Neuron (in vitro differentiated cells): ENCODE results near the gene ASGR1.

Experiments
- H2AFZ ChIP-seq: one replicate; pipeline ENCODE4 v1.6.1; 2013; ENCODE audit warnings: low read depth, mild to moderate bottlenecking, inconsistent platforms, low read length, moderate library complexity
- H3K27me3 ChIP-seq: one replicate; pipeline ENCODE4 v1.6.1; 2013; ENCODE audit warnings: low read length; ENCODE audit not compliant: insufficient read depth
- H3K36me3 ChIP-seq: one replicate; pipeline ENCODE4 v1.6.1; 2013; ENCODE audit warnings: low read length; ENCODE audit not compliant: insufficient read depth
- H3K4me1 ChIP-seq: one replicate; pipeline ENCODE4 v1.6.1; 2013; ENCODE audit warnings: low read length; ENCODE audit not compliant: insufficient read depth
- H3K4me3 ChIP-seq: 2 replicates; pipeline ENCODE4 v1.5.1; 2013; ENCODE audit warnings: mild to moderate bottlenecking, low read length, moderate library complexity
- H3K9me3 ChIP-seq: one replicate; pipeline ENCODE4 v1.6.1; 2013; ENCODE audit warnings: low read length

ASGR1 gene, protein sequence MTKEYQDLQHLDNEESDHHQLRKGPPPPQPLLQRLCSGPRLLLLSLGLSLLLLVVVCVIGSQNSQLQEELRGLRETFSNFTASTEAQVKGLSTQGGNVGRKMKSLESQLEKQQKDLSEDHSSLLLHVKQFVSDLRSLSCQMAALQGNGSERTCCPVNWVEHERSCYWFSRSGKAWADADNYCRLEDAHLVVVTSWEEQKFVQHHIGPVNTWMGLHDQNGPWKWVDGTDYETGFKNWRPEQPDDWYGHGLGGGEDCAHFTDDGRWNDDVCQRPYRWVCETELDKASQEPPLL

DNA sequence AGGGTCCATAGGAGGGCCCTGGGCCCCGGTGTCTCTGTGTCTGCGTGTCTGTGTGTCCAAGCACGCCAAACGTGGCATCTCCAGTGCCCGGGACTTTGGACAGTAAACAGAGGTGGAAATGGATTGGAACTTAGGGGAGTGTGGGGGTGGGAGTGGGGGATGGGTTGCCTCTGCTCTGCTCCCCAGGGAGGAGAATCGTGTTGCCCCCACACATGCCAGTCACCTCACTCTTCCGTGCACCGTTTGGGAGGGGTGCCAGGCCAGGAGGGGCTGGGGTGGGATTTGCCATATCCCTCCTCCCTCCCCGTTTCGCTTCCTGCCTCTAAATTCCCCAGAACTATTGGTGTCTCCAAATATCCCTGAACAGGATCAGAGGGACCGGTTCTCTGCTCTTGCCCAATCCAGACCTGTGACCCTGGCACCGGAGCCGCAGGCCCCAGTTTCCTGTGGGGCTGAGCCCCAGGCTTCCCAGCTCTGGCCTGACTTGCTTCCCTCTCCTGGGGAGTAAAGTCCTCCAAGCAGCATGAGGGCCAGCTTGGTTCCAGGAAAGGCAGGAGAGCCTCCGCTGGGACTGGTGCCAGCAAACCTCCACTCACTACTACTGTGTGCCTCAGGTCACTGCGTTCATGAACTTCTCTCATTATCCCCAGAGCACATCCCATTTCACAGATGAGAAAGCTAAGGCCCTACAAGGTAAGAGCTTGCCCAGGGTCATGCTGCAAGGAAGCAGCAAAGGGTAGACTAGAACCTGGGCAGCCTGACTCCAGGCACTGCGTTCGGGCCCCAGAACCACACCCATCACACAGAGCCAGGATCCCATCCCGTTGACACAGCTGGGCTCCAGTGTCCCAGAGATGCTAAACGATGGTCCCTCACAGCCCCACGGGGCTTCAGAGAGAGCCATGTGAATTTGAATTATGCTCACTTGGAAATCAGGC lies at the start of gene ASGR1:
Gene ASGR1, minus strand, starts transcription at position 54 of the 938 bp plus-strand sequence. CDS start 807 bp downstream, outside the sequence.
- Histone ChIP-seq H3K27me3 (no peaks in the 10 kb centered on the region), H3K4me3 (peak within 1 kb of the TSS; percentile 63)

GRCh38 chr17:7228920-7229319 lies 49.8 kb upstream of the ASGR1 start:
- Histone ChIP-seq H3K27me3 (no peaks in the 10 kb centered on the region), H3K4me1 (peaks cover 14% of the 10 kb centered on the region), H3K4me3 (no peak overlapping the region), H2AFZ (no peak overlapping the region), H3K9me3 (no peaks in the 10 kb centered on the region), H3K36me3 (peaks cover 69% of the 10 kb centered on the region)

More for the DNA sequence above, at the start of gene ASGR1:
- Histone ChIP-seq H3K9me3 (no peaks in the 10 kb centered on the region), H3K4me1 (peaks cover 20% of the 10 kb centered on the region), H2AFZ (peak within 1 kb of the TSS; percentile 65), H3K36me3 (no peaks in the 10 kb centered on the region)

DNA sequence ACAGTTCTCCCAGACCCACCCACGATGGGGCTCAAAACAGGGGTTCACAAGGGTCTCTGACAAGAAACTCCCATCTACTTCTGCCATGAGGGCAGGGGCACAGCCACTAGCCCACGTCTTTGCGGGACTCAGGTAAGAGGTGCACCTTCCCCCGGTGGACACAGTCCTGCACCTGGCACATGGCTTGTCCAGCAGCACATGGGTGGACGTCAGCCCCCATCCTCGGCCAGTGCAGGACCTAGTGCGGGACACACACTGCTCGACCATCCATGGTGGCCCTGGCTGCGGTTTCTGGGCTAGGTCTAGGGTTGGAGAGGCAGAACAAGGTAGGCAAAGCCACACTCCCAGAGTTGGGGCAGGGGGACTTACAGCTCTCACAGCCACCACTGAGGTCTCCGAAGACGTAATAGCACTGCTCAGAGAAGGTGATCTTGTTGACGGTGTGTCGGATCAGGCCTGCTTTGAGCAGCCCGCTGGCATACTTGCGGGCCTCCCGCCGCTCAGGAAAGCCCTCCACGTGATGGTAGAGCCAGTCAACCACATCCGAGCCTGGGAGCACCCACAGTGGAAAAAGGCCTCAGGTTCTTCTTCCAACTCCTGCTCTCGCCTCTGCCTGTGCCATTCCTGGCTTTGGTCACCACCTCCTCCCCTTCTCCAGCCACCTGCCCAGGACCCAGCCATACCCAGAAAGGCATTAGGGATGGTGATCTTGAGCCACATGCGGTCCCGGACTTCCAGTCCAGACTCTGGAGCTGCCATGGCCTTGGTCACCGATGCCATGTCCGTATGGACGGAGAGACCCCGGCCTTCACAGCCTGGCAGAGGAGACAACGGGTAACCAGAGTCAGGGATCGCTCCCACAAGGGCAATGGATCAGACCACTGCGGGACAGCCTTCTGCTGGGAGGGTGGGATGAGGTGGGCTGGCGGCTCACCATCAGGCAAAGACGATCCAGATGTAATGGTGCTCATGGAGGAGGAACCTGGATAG lies 47.8 kb upstream of the ASGR1 start:
- Histone ChIP-seq H3K36me3 (peaks cover 88% of the 10 kb centered on the region), H3K27me3 (no peaks in the 10 kb centered on the region), H2AFZ (no peak overlapping the region), H3K4me1 (peaks cover 4% of the 10 kb centered on the region), H3K9me3 (no peaks in the 10 kb centered on the region), H3K4me3 (no peak overlapping the region)

DNA sequence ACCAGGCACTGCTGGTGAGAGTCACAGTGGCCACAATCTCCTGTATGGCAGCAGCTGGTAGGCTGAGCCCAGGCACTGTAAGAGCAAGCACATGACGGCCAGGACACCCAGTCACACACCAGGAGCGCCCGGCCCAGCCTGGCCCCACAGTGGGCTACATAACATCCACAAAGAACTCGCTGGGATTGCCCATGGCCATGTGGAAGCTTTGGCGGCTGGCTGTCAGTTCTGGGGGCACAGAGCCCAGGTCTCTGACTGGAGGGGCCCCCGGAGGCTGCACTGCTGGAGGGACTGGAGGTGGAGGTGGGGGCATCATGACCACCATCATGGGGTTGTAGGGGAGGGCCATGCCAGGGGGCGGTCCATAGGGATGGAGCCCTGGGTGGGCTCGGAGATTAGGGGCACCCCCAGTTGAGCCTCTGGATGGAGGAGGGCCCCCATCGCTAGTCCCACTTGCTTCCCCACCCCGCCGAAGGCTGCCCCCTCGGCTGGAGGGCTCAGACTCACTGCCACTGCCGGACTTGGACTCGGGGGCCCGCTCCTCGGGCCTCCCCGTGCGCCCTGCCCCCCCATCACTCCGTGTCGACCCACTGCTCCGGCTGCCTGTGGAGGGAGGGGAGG lies 46.7 kb upstream of the ASGR1 start:
- Histone ChIP-seq H3K4me3 (no peak overlapping the region), H3K9me3 (no peaks in the 10 kb centered on the region), H3K27me3 (no peaks in the 10 kb centered on the region), H2AFZ (no peak overlapping the region), H3K4me1 (peaks cover 4% of the 10 kb centered on the region), H3K36me3 (peaks cover 90% of the 10 kb centered on the region)

- Histone ChIP-seq H3K4me1 (peaks cover 13% of the 10 kb centered on the region), H3K36me3 (peaks cover 79% of the 10 kb centered on the region), H3K27me3 (no peaks in the 10 kb centered on the region), H3K9me3 (no peaks in the 10 kb centered on the region), H2AFZ (no peak overlapping the region), H3K4me3 (no peak overlapping the region)
Measured at GRCh38 chr17:7224661-7225111, 45.5 kb upstream of the ASGR1 start.

- Histone ChIP-seq H3K27me3 (no peaks in the 10 kb centered on the region), H3K9me3 (no peaks in the 10 kb centered on the region), H3K4me3 (no peak overlapping the region), H3K36me3 (peaks cover 73% of the 10 kb centered on the region), H2AFZ (no peak overlapping the region), H3K4me1 (peaks cover 17% of the 10 kb centered on the region)
Measured at GRCh38 chr17:7224110-7224509, 44.9 kb upstream of the ASGR1 start.

GRCh38 chr17:7223375-7223774 lies 44.2 kb upstream of the ASGR1 start:
- Histone ChIP-seq H3K4me3 (no peak overlapping the region), H3K4me1 (peaks cover 24% of the 10 kb centered on the region), H3K9me3 (no peaks in the 10 kb centered on the region), H3K36me3 (peaks cover 66% of the 10 kb centered on the region), H3K27me3 (no peaks in the 10 kb centered on the region), H2AFZ (no peak overlapping the region)

DNA sequence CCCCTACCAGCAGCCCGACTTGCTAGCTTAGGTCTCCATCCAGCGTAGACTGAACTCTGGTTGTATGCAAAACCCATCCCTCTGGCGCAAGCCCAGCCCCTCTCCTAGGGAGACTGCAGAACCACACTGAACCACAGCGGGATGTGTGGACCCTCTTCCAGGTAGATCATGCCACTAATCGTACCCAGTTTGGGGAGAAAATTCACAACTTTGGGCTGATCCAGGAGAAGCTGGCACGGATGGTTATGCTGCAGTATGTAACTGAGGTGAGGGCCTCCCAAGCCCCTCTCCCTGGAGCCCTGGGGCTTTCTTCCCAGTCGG lies 43.8 kb upstream of the ASGR1 start:
- Histone ChIP-seq H3K27me3 (no peaks in the 10 kb centered on the region), H2AFZ (no peak overlapping the region), H3K4me3 (no peak overlapping the region), H3K9me3 (no peaks in the 10 kb centered on the region), H3K4me1 (peaks cover 29% of the 10 kb centered on the region), H3K36me3 (peaks cover 61% of the 10 kb centered on the region)

GRCh38 chr17:7222093-7222971 lies 43.2 kb upstream of the ASGR1 start:
- no peaks in the 10 kb centered on the region for H3K27me3 ChIP-seq
- peaks cover 56% of the 10 kb centered on the region for H3K36me3 ChIP-seq
- H3K4me1 ChIP-seq = peaks cover 33% of the 10 kb centered on the region
- no peak overlapping the region for H3K4me3 ChIP-seq
- no peak overlapping the region for H2AFZ ChIP-seq
- no peaks in the 10 kb centered on the region for H3K9me3 ChIP-seq

GRCh38 chr17:7221278-7222092 lies 42.3 kb upstream of the ASGR1 start:
- H2AFZ ChIP-seq = no peak overlapping the region
- peaks cover 47% of the 10 kb centered on the region for H3K36me3 ChIP-seq
- peaks cover 39% of the 10 kb centered on the region for H3K4me1 ChIP-seq
- H3K27me3 ChIP-seq = no peaks in the 10 kb centered on the region
- no peaks in the 10 kb centered on the region for H3K9me3 ChIP-seq
- H3K4me3 ChIP-seq = no peak overlapping the region

DNA sequence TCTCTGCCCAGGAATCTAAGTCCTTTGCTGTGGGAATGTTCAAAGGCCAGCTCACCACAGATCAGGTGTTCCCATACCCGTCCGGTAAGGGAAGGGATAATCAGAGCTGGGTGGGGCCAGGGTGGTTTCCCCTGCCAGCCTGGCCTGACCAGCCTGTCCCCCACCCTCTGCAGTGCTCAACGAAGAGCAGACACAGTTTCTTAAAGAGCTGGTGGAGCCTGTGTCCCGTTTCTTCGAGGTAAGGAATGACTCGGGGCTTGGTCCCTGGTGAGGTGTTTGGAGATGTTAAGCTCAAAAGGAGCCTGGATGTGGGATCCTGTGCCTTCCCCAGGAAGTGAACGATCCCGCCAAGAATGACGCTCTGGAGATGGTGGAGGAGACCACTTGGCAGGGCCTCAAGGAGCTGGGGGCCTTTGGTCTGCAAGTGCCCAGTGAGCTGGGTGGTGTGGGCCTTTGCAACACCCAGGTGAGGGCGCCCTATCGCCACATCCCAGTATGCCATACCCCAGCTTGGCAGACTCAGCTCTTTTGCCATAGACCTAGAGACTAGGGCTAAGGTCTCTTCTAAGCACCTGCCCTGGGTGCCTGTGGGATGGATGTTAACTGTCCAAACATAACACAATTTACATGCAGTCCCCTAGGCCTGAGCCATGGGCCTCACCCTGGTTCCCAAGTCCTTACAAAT lies 41.6 kb upstream of the ASGR1 start:
- H2AFZ ChIP-seq = no peak overlapping the region
- H3K9me3 ChIP-seq = no peaks in the 10 kb centered on the region
- peaks cover 46% of the 10 kb centered on the region for H3K4me1 ChIP-seq
- H3K4me3 ChIP-seq = peak overlapping the region; percentile 72
- H3K36me3 ChIP-seq = peaks cover 40% of the 10 kb centered on the region
- no peaks in the 10 kb centered on the region for H3K27me3 ChIP-seq
